HG03439 (cell line): ENCODE data around the gene SNAPC2.
"Not testable (repeated sequence)": the region's sequence is repeated elsewhere in the genome, so short reads cannot be mapped to it uniquely, and the experiment has no call there.

ENCODE experiments used
- ATAC-seq: cut with Tn5 transposase; IDR thresholded peaks from one replicate; pipeline ENCODE4 v1.9.1; 2021; ENCODE audit warnings: mild to moderate bottlenecking, moderate library complexity; ENCODE audit not compliant: unreplicated experiment

Gene SNAPC2

GRCh38 chr19:7908078-7908699 is 11.9 kb upstream of the SNAPC2 start:
- no peak for ATAC-seq

GRCh38 chr19:7908742-7909461 is 11.2 kb upstream of the SNAPC2 start:
- ATAC-seq: no peak

GRCh38 chr19:7909471-7910067 is 10.6 kb upstream of the SNAPC2 start:
- ATAC-seq: no peak

- ATAC-seq: no peak
Observed at GRCh38 chr19:7910321-7911161, 9.6 kb upstream of the SNAPC2 start.

- ATAC-seq: no peak
Observed at GRCh38 chr19:7911508-7912143, 8.5 kb upstream of the SNAPC2 start.

GRCh38 chr19:7912144-7912696 is 7.9 kb upstream of the SNAPC2 start:
- no peak for ATAC-seq

GRCh38 chr19:7912697-7913564 is 7.2 kb upstream of the SNAPC2 start:
- ATAC-seq: no peak

- no peak for ATAC-seq
Observed at GRCh38 chr19:7913652-7914051, 6.5 kb upstream of the SNAPC2 start.

GRCh38 chr19:7914099-7914498 is 6.0 kb upstream of the SNAPC2 start:
- ATAC-seq: no peak

GRCh38 chr19:7914598-7915045 is 5.5 kb upstream of the SNAPC2 start, which contains the start of gene TGFBR3L:
TGFBR3L (plus strand) TSS chr19:7914830.
- ATAC-seq: no peak

- ATAC-seq: no peak
Observed at GRCh38 chr19:7915250-7916102, 4.7 kb upstream of the SNAPC2 start.

GRCh38 chr19:7916103-7916954 is 3.8 kb upstream of the SNAPC2 start:
- ATAC-seq: no peak

- no peak for ATAC-seq
Observed at GRCh38 chr19:7916955-7917266, 3.2 kb upstream of the SNAPC2 start.

- ATAC-seq: no peak
Observed at GRCh38 chr19:7917267-7918061, 2.7 kb upstream of the SNAPC2 start.

GRCh38 chr19:7918062-7918614 is 2.0 kb upstream of the SNAPC2 start:
- ATAC-seq: not testable (repeated sequence)

GRCh38 chr19:7918615-7919421 is 1.3 kb upstream of the SNAPC2 start:
- ATAC-seq: no peak
